ENCODE measurements around the gene TRAPPC12.
"Not testable (repeated sequence)": the region's sequence is repeated elsewhere in the genome, so short reads cannot be mapped to it uniquely, and the experiment has no call there.

The TRAPPC12 gene

GRCh38 chr2:3454005-3454404 is 74.5 kb downstream of the TRAPPC12 start:
- not testable (repeated sequence) for DNase-seq (ENCODE audit: low read depth in 2 of 2)

GRCh38 chr2:3454802-3455201 is 75.3 kb downstream of the TRAPPC12 start:
- no peak for DNase-seq (ENCODE audit: low read depth in 2 of 2)

- DNase-seq (ENCODE audit: low read depth in 2 of 2): no peak
Measured at GRCh38 chr2:3456125-3456524, 76.6 kb downstream of the TRAPPC12 start.

- DNase-seq (ENCODE audit: low read depth in 2 of 2): no peak
Measured at GRCh38 chr2:3457524-3458395, 78.3 kb downstream of the TRAPPC12 start.

GRCh38 chr2:3458396-3459184 is 79.1 kb downstream of the TRAPPC12 start:
- DNase-seq (ENCODE audit: low read depth in 2 of 2): no peak

- no peak for DNase-seq (ENCODE audit: low read depth in 2 of 2)
Measured at GRCh38 chr2:3459185-3460015, 79.9 kb downstream of the TRAPPC12 start.

GRCh38 chr2:3460156-3460555 is 80.7 kb downstream of the TRAPPC12 start:
- DNase-seq (ENCODE audit: low read depth in 2 of 2): no peak

- no peak for DNase-seq (ENCODE audit: low read depth in 2 of 2)
Measured at GRCh38 chr2:3460831-3461800, 81.6 kb downstream of the TRAPPC12 start.

GRCh38 chr2:3461801-3462492 is 82.5 kb downstream of the TRAPPC12 start:
- DNase-seq (ENCODE audit: low read depth in 2 of 2): no peak

- DNase-seq (ENCODE audit: low read depth in 2 of 2): no peak
Measured at GRCh38 chr2:3462493-3463104, 83.1 kb downstream of the TRAPPC12 start.

- DNase-seq (ENCODE audit: low read depth in 2 of 2): no peak
Measured at GRCh38 chr2:3463186-3463835, 83.8 kb downstream of the TRAPPC12 start.

- no peak for DNase-seq (ENCODE audit: low read depth in 2 of 2)
Measured at GRCh38 chr2:3463944-3464343, 84.5 kb downstream of the TRAPPC12 start.

- DNase-seq (ENCODE audit: low read depth in 2 of 2): no peak
Measured at GRCh38 chr2:3464401-3465005, 85.0 kb downstream of the TRAPPC12 start.

GRCh38 chr2:3465328-3465727 is 85.8 kb downstream of the TRAPPC12 start:
- DNase-seq (ENCODE audit: low read depth in 2 of 2): no peak

GRCh38 chr2:3465844-3466481 is 86.5 kb downstream of the TRAPPC12 start:
- no peak for DNase-seq (ENCODE audit: low read depth in 2 of 2)

- DNase-seq (ENCODE audit: low read depth in 2 of 2): no peak
Measured at GRCh38 chr2:3466482-3466863, 87.0 kb downstream of the TRAPPC12 start.

- no peak for DNase-seq (ENCODE audit: low read depth in 2 of 2)
Measured at GRCh38 chr2:3466966-3467365, 87.5 kb downstream of the TRAPPC12 start.

- DNase-seq (ENCODE audit: low read depth in 2 of 2): no peak
Measured at GRCh38 chr2:3467654-3468053, 88.2 kb downstream of the TRAPPC12 start.

All from stimulated activated CD8-positive, alpha-beta memory T cell treated with anti-CD3 and anti-CD28 coated beads, Interleukin-15, amount 100 ng/mL, for 48 hours (primary cell).